H9 (cell line): ENCODE results near the gene PIAS1. TPM values are rescaled to one million over a fixed set of nuclear protein-coding genes. Genes with fewer than 3 reads are reported as not detected.

ENCODE experiments used
- DNase-seq: peaks from one replicate; pipeline ENCODE4 v3.0.0-alpha.2; 2017
- H2AFZ ChIP-seq: one replicate; pipeline ENCODE4 v1.6.1; 2013; ENCODE audit warnings: mild to moderate bottlenecking, low read length, control low read depth, moderate library complexity
- H2AK5ac ChIP-seq: 2 replicates; pipeline ENCODE4 v1.6.1; 2013; ENCODE audit warnings: low read length, control low read depth, mixed read lengths; ENCODE audit not compliant: insufficient read length
- H2BK120ac ChIP-seq: one replicate; pipeline ENCODE4 v1.6.1; 2013; ENCODE audit warnings: low read depth, mild to moderate bottlenecking, low read length, control low read depth, inconsistent platforms; ENCODE audit not compliant: poor library complexity, severe bottlenecking
- H2BK12ac ChIP-seq: 2 replicates; pipeline ENCODE4 v1.6.1; 2013; ENCODE audit warnings: low read length, control low read depth, mixed read lengths, low read depth; ENCODE audit not compliant: insufficient read length
- H2BK15ac ChIP-seq: 2 replicates; pipeline ENCODE4 v1.6.1; 2013; ENCODE audit warnings: low read depth, low read length, control low read depth
- H2BK20ac ChIP-seq: one replicate; pipeline ENCODE4 v1.6.1; 2013; ENCODE audit warnings: low read depth, mild to moderate bottlenecking, low read length, control low read depth, inconsistent platforms; ENCODE audit not compliant: poor library complexity, severe bottlenecking
- H2BK5ac ChIP-seq: 2 replicates; pipeline ENCODE4 v1.6.1; 2013; ENCODE audit warnings: low read length, control low read depth, mixed read lengths; ENCODE audit not compliant: insufficient read length
- H3K14ac ChIP-seq: 2 replicates; pipeline ENCODE4 v1.6.1; 2013; ENCODE audit warnings: low read length, control low read depth; ENCODE audit not compliant: insufficient read depth
- H3K18ac ChIP-seq: 2 replicates; pipeline ENCODE4 v1.6.1; 2013; ENCODE audit warnings: low read depth, mild to moderate bottlenecking, mixed read lengths, low read length, control low read depth; ENCODE audit not compliant: insufficient read length
- H3K23ac ChIP-seq: 2 replicates; pipeline ENCODE4 v1.6.1; 2013; ENCODE audit warnings: low read length, control low read depth, mixed read lengths, low read depth; ENCODE audit not compliant: insufficient read length
- H3K23me2 ChIP-seq: 2 replicates; pipeline ENCODE4 v1.6.1; 2013; ENCODE audit warnings: low read depth, mild to moderate bottlenecking, mixed read lengths, low read length, control low read depth; ENCODE audit not compliant: insufficient read length, poor library complexity, severe bottlenecking
- H3K27ac ChIP-seq: 2 replicates; pipeline ENCODE4 v1.5.1; 2013; ENCODE audit warnings: low read length, control low read depth, mixed read lengths, low read depth; ENCODE audit not compliant: insufficient read length
- H3K27me3 ChIP-seq: 2 replicates; pipeline ENCODE4 v1.6.1; 2013; ENCODE audit warnings: low read length, control low read depth, inconsistent platforms; ENCODE audit not compliant: insufficient read depth
- H3K4ac ChIP-seq: 2 replicates; pipeline ENCODE4 v1.6.1; 2013; ENCODE audit warnings: low read depth, mild to moderate bottlenecking, control low read depth, inconsistent platforms, low read length, moderate library complexity
- H3K4me1 ChIP-seq: 2 replicates; pipeline ENCODE4 v1.6.1; 2013; ENCODE audit warnings: low read length, control low read depth, inconsistent platforms; ENCODE audit not compliant: insufficient read depth
- H3K4me2 ChIP-seq: 2 replicates; pipeline ENCODE4 v1.6.1; 2013; ENCODE audit warnings: low read length, control low read depth, mixed read lengths; ENCODE audit not compliant: insufficient read length, insufficient read depth
- H3K56ac ChIP-seq: 2 replicates; pipeline ENCODE4 v1.6.1; 2013; ENCODE audit warnings: low read depth, mild to moderate bottlenecking, mixed read lengths, low read length, control low read depth; ENCODE audit not compliant: insufficient read length
- H3K79me1 ChIP-seq: 2 replicates; pipeline ENCODE4 v1.6.1; 2013; ENCODE audit warnings: low read depth, mild to moderate bottlenecking, moderate library complexity, low read length, control low read depth, inconsistent platforms; ENCODE audit not compliant: insufficient read depth, poor library complexity, severe bottlenecking
- H3K79me2 ChIP-seq: 2 replicates; pipeline ENCODE4 v1.6.1; 2013; ENCODE audit warnings: low read length, control low read depth, inconsistent platforms; ENCODE audit not compliant: insufficient read depth
- H3K9ac ChIP-seq: 2 replicates; pipeline ENCODE4 v1.6.1; 2013; ENCODE audit warnings: low read length, control low read depth, mixed read lengths; ENCODE audit not compliant: insufficient read length; ENCODE audit errors: extremely low read depth
- H3K9me3 ChIP-seq: one replicate; pipeline ENCODE4 v1.6.1; 2013; ENCODE audit warnings: low read depth, low read length, inconsistent platforms; ENCODE audit not compliant: control insufficient read depth
- H3T11ph ChIP-seq: one replicate; pipeline ENCODE4 v1.6.1; 2013; ENCODE audit warnings: mild to moderate bottlenecking, low read length, control low read depth, inconsistent platforms
- H4K20me1 ChIP-seq: one replicate; pipeline ENCODE4 v1.6.1; 2013; ENCODE audit not compliant: control insufficient read depth, insufficient read length, insufficient read depth
- H4K5ac ChIP-seq: 2 replicates; pipeline ENCODE4 v1.6.1; 2013; ENCODE audit warnings: low read depth, mild to moderate bottlenecking, mixed read lengths, low read length, control low read depth; ENCODE audit not compliant: insufficient read length
- H4K8ac ChIP-seq: replicated peaks from 2 replicates; pipeline ENCODE4 v1.6.1; 2013; ENCODE audit warnings: low read length, control low read depth, mixed read lengths, low read depth; ENCODE audit not compliant: insufficient read length
- H4K91ac ChIP-seq: 2 replicates; pipeline ENCODE4 v1.6.1; 2013; ENCODE audit warnings: low read depth, mild to moderate bottlenecking, moderate library complexity, mixed read lengths, low read length, control low read depth; ENCODE audit not compliant: insufficient read length
- H3K27ac Mint-ChIP-seq, 3 experiments: 2 replicates in 2 of 3; 3 replicates in 1 of 3; pipeline ENCODE4 v1.8.0; 2020 to 2021; ENCODE audit warnings: mixed read lengths in 3 of 3, mild to moderate bottlenecking in 1 of 3, moderate library complexity in 1 of 3
- H3K27me3 Mint-ChIP-seq: 2 replicates; pipeline ENCODE4 v1.8.0; 2021; ENCODE audit warnings: low read depth, mild to moderate bottlenecking, moderate library complexity, mixed read lengths
- H3K36me3 Mint-ChIP-seq, 3 experiments: 2 replicates in 2 of 3; 3 replicates in 1 of 3; pipeline ENCODE4 v1.8.0; 2020 to 2021; ENCODE audit warnings: low read depth in 3 of 3, mixed read lengths in 3 of 3; ENCODE audit not compliant: insufficient read depth in 1 of 3
- H3K4me1 Mint-ChIP-seq, 2 experiments: 2 replicates each; pipeline ENCODE4 v1.8.0; 2020; ENCODE audit warnings: mixed read lengths in 2 of 2
- H3K4me3 Mint-ChIP-seq, 2 experiments: 2 replicates in 1 of 2; 3 replicates in 1 of 2; pipeline ENCODE4 v1.8.0; 2020 to 2021; ENCODE audit warnings: mild to moderate bottlenecking in 2 of 2, mixed read lengths in 2 of 2, moderate library complexity in 1 of 2
- H3K9me3 Mint-ChIP-seq, 2 experiments: 2 replicates in 1 of 2; 3 replicates in 1 of 2; pipeline ENCODE4 v1.8.0; 2020; ENCODE audit warnings: mild to moderate bottlenecking in 2 of 2, mixed read lengths in 2 of 2, moderate library complexity in 1 of 2
- CTCF ChIP-seq: fragments of 200-600 bp; sonication (generic); conservative IDR thresholded peaks from 3 replicates; pipeline ENCODE4 v1.8.0; 2021; ENCODE audit warnings: antibody characterized with exemption, mild to moderate bottlenecking
- WGBS: extraction: QIAGEN DNeasy Blood & Tissue Kit; methylation state at CpG from one replicate; pipeline ENCODE4 v1.1.7; 2013; ENCODE audit warnings: missing lambda C conversion rate, low lambda C conversion rate, mixed read lengths; ENCODE audit not compliant: insufficient read length; ENCODE audit errors: extremely low coverage; 5-methylcytosine and 5-hydroxymethylcytosine counted together
- total RNA-seq: library from RNA; stranded (reverse); gene quantifications from 2 replicates; pipeline ENCODE4 v1.2.1, GENCODE V29; 2021

PIAS1 gene
- total RNA-seq, 1 experiment from 2014 or later = 31.1 TPM

- Histone ChIP-seq H3K23ac (no peak overlapping the region), H3T11ph (no peak overlapping the region), H3K9ac (no peak overlapping the region), H4K8ac (no peak overlapping the region), H2BK120ac (no peak overlapping the region), H2AFZ (no peak overlapping the region), H3K27ac (no peak overlapping the region), H3K18ac (no peak overlapping the region), H3K9me3 (no peaks in the 10 kb centered on the region), H4K5ac (no peak overlapping the region), H3K56ac (no peak overlapping the region), H2BK15ac (no peak overlapping the region), H4K20me1 (no peaks in the 10 kb centered on the region), H2BK20ac (no peak overlapping the region), H2BK12ac (no peak overlapping the region), H3K23me2 (no peaks in the 10 kb centered on the region), H3K4ac (no peak overlapping the region), H4K91ac (no peak overlapping the region), H3K14ac (no peak overlapping the region), H3K79me1 (no peaks in the 10 kb centered on the region), H3K4me2 (no peak overlapping the region), H3K27me3 (no peaks in the 10 kb centered on the region), H3K4me1 (no peaks in the 10 kb centered on the region; the same call in 1 of the 2 replicates), H3K79me2 (no peaks in the 10 kb centered on the region), H2AK5ac (no peak overlapping the region), H2BK5ac (no peak overlapping the region)
- Mint-ChIP-seq H3K4me1 (peaks cover 23 to 35% of the 10 kb centered on the region in 2 experiments), H3K9me3 (no peaks in the 10 kb centered on the region), H3K27me3 (no peaks in the 10 kb centered on the region; the same call in none of the 2 replicates), H3K27ac (no peak overlapping the region), H3K4me3 (no peak overlapping the region), H3K36me3 (peaks cover 11 to 30% (median 12%) of the 10 kb centered on the region in 3 experiments; a peak in 6 of 7 replicates)
- no CpG with 5 or more reads among the region's 11 CpGs for WGBS
- DNase-seq = no peak
- TF ChIP-seq CTCF = no peak
These were observed 143.7 kb downstream of the PIAS1 start for GRCh38 chr15:68197661-68198437.
